ENCODE measurements around the gene PLA2G12A. TPM values are rescaled to one million over a fixed set of nuclear protein-coding genes. Genes with fewer than 3 reads are reported as not detected.

PLA2G12A gene
- total RNA-seq, 1 donor from 2014 or later, result 32.0 TPM

DNA sequence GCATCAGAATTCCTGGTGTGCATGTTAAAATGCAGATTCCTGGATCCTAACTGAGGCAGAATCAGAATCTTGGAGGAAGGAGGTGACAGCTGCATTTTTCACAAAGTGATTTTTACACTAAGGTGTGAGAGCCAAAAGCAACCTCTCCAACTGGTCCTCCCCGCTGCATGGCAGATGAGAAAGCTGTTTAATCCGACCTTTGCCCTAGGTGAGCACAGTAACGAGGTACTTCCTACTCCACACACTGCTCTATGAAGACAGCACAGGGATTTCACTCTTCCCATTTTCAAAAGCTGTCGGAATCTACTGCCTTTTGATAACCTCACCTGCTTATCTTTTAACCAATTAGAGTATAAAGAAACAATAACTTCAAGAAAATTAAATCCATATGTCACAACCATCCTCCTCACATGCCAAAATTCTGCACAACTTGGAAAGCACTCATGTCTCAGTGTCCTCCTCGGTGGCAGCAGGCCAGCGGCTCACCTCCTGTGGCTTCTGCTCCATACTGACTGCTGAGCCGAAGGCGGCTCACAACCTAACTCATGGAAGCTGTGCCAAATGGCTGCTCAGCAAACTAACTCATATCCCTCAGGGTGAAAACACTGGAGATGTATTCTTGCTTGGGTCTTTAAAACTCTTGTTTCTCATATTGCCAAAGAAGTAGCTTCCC lies 30.2 kb downstream of the PLA2G12A start:
- TF ChIP-seq, protein P1, sequence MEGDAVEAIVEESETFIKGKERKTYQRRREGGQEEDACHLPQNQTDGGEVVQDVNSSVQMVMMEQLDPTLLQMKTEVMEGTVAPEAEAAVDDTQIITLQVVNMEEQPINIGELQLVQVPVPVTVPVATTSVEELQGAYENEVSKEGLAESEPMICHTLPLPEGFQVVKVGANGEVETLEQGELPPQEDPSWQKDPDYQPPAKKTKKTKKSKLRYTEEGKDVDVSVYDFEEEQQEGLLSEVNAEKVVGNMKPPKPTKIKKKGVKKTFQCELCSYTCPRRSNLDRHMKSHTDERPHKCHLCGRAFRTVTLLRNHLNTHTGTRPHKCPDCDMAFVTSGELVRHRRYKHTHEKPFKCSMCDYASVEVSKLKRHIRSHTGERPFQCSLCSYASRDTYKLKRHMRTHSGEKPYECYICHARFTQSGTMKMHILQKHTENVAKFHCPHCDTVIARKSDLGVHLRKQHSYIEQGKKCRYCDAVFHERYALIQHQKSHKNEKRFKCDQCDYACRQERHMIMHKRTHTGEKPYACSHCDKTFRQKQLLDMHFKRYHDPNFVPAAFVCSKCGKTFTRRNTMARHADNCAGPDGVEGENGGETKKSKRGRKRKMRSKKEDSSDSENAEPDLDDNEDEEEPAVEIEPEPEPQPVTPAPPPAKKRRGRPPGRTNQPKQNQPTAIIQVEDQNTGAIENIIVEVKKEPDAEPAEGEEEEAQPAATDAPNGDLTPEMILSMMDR (IDR thresholded peaks at IDR 0.05), result no peak
- intact Hi-C loops (cut with DNase I), result no loop called here

DNA sequence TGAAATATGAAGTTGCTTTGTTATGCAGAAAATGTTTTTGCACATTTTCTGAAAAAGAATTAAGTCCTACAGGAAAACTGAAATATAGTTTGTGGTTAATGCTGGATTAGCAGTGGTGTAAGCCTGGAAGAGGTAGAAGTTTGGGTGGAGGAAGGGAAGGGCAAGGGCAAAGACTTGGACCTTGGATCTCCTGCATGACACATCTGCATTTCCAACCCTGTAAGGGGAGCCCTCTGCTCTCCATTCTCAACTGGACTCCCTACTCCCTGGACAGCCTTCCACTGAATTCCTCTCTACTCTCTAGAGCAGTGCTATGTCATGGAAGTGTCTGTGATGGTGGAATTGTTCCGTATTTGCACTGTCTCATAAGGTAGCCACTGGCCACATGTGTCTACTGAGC lies 31.2 kb downstream of the PLA2G12A start:
- H3K4me3 ChIP-seq, result no peak overlapping the region
- peaks cover 18% of the 10 kb centered on the region for H3K4me1 ChIP-seq
- TF ChIP-seq, protein P1 (IDR thresholded peaks at IDR 0.05), result no peak
- DNase-seq (no peak), ATAC-seq (no peak)
- no peaks in the 10 kb centered on the region for H3K27me3 ChIP-seq (ENCODE audit: low read depth)
- H3K9me3 ChIP-seq, result no peaks in the 10 kb centered on the region
- no peak overlapping the region for H3K27ac ChIP-seq
- H3K36me3 ChIP-seq, result peaks cover 46% of the 10 kb centered on the region
- intact Hi-C loops (cut with DNase I), result no loop called here

More for the DNA sequence above, 30.2 kb downstream of the PLA2G12A start:
- no peak for DNase-seq
- Histone ChIP-seq H3K4me1 (peaks cover 22% of the 10 kb centered on the region), H3K9me3 (no peaks in the 10 kb centered on the region), H3K4me3 (no peak overlapping the region), H3K27me3 (ENCODE audit: low read depth) (no peaks in the 10 kb centered on the region), H3K36me3 (peaks cover 36% of the 10 kb centered on the region), H3K27ac (no peak overlapping the region)
- no peak for ATAC-seq

DNA sequence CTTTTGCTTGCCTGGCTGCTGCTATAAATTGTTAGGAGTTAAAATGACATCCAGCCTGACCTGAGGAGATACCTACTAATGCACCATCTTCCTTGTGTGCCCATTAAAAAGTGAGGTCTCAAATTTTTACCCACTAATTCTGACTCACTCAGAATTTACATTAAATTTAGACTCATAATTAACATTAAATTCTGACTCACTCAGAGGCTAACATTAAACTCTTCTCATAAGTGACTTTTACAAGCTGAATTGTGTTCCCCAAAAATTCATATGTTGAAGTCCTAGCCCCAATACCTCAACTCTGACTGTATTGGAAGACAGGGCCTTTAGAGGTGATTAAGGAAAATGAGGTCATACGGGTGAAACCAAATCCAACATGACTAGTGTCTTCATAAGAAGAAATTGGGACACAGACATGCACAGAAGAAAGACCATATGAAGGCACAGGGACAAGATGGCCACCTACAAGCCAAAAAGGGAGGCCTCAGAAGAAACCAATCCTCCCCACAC lies 38.4 kb downstream of the PLA2G12A start:
- Histone ChIP-seq H3K4me3 (no peak overlapping the region), H3K27me3 (ENCODE audit: low read depth) (no peaks in the 10 kb centered on the region), H3K36me3 (peaks cover 84% of the 10 kb centered on the region), H3K27ac (no peak overlapping the region), H3K9me3 (no peaks in the 10 kb centered on the region), H3K4me1 (no peaks in the 10 kb centered on the region)
- intact Hi-C loops (cut with DNase I), result no loop called here
- ATAC-seq (no peak), DNase-seq (no peak)
- TF ChIP-seq, protein P1 (IDR thresholded peaks at IDR 0.05), result no peak

DNA sequence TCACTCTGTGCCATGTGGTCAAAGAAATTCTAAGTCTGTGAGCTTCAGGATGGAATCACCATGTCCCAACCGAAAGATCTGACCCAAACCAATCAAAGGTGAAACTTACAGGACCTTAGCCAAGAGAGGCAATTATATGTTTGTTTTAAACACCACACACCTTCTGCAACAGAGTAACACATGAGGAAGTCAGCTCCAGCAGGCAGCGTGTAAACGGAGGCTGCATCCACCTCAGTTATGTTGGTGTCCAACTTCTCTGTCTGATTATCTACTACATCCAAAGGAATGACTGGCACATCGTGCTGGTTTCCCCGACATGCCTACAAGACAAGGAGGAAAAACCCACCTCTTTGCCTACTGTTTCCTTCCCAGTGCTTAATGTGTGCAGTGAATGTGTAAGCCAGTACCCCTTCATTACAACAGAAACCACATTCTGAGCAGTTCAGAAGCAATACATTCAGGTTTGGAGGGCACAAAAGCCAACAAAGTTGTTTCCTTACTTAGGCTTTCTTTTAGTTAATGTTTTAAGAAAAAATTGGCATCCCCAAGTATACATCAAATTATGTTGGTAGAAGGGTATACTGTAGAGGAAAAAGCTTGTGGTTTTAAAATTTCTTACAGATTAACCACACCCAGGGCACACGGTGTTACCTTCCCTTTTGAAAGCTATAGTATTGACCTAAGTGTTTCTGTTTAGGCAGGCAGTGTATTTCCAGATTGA lies 39.0 kb downstream of the PLA2G12A start:
- ATAC-seq, result no peak

DNA sequence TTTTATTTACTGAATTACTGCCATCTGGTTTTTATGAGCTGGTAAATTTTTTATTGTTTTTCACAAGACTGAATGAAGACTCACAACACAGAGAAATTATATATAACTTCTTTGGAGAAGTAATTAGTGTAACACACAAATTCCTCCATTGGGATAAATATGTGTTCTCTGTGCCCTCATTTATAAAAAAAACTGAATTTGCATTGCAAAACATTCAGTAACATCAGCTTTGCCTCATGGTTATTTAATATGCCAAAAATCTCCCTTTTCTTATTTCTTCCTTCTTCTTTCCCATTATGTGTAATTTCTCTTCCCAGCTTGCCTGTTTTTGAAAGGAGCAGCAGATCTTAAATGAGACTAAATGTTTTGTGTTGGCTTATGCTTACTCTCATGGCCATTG lies 45.1 kb downstream of the PLA2G12A start:
- Histone ChIP-seq H3K9me3 (no peaks in the 10 kb centered on the region), H3K4me1 (no peaks in the 10 kb centered on the region), H3K27ac (no peak overlapping the region), H3K36me3 (peaks cover 46% of the 10 kb centered on the region), H3K27me3 (ENCODE audit: low read depth) (no peaks in the 10 kb centered on the region), H3K4me3 (no peak overlapping the region)
- DNase-seq (no peak), ATAC-seq (no peak)
- intact Hi-C loops (cut with DNase I), result no loop called here
- TF ChIP-seq, protein P1 (IDR thresholded peaks at IDR 0.05), result no peak

More for the DNA sequence above, 39.0 kb downstream of the PLA2G12A start:
- DNase-seq, result no peak
- TF ChIP-seq, protein P1 (IDR thresholded peaks at IDR 0.05), result no peak
- intact Hi-C loops (cut with DNase I), result no loop called here
- no peaks in the 10 kb centered on the region for H3K9me3 ChIP-seq
- H3K36me3 ChIP-seq, result peaks cover 80% of the 10 kb centered on the region
- no peaks in the 10 kb centered on the region for H3K27me3 ChIP-seq (ENCODE audit: low read depth)
- no peak overlapping the region for H3K4me3 ChIP-seq
- no peak overlapping the region for H3K27ac ChIP-seq
- no peaks in the 10 kb centered on the region for H3K4me1 ChIP-seq
